ENCODE data around the gene TRPC1.

- TF ChIP-seq YY1 (IDR thresholded peaks at IDR 0.05; ENCODE audit: insufficient read depth, insufficient read length), result no peak
- TF ChIP-seq ZNF274 (IDR thresholded peaks at IDR 0.05; ENCODE audit: low read depth, low read length), result no peak
- no peak for TF ChIP-seq SUZ12 (IDR thresholded peaks at IDR 0.05; ENCODE audit: extremely low read depth, insufficient read depth, insufficient read length)
Measured at GRCh38 chr3:142801746-142802145, 77.9 kb downstream of the TRPC1 start.

Measured in NT2/D1 (cell line).